NCI-H226 (cell line): ENCODE results near the gene SIPA1.

Experiments
- DNase-seq: peaks from one replicate; pipeline ENCODE4 v3.0.0-alpha.2; 2015

The SIPA1 gene

GRCh38 chr11:65637794-65638419 lies at the start of gene SIPA1:
Gene SIPA1, plus strand, starts transcription at chr11:65638101. Its CDS starts 2,821 bp downstream, at chr11:65640922.
- DNase-seq = peak; percentile 90

- DNase-seq = peak; percentile 45
These were observed 49.5 kb upstream of the SIPA1 start for GRCh38 chr11:65588199-65589054.

GRCh38 chr11:65589444-65590239 lies 48.3 kb upstream of the SIPA1 start:
- no peak for DNase-seq

GRCh38 chr11:65590240-65590738 lies 47.6 kb upstream of the SIPA1 start:
- DNase-seq = no peak

GRCh38 chr11:65591939-65592857 lies 45.7 kb upstream of the SIPA1 start:
- no peak for DNase-seq

GRCh38 chr11:65592858-65593517 lies 44.9 kb upstream of the SIPA1 start:
- no peak for DNase-seq

- no peak for DNase-seq
These were observed 44.1 kb upstream of the SIPA1 start for GRCh38 chr11:65593518-65594414.

- no peak for DNase-seq
These were observed 42.8 kb upstream of the SIPA1 start for GRCh38 chr11:65595131-65595530.

- DNase-seq = no peak
These were observed 42.2 kb upstream of the SIPA1 start, which contains the start of gene KCNK7 for GRCh38 chr11:65595543-65596281. Gene KCNK7, minus strand, starts transcription at chr11:65595800. Its CDS starts 28 bp downstream, at chr11:65595772.

GRCh38 chr11:65596520-65596919 lies 41.4 kb upstream of the SIPA1 start:
- DNase-seq = no peak

- no peak for DNase-seq
These were observed 39.6 kb upstream of the SIPA1 start for GRCh38 chr11:65598258-65598699.

- DNase-seq = no peak
These were observed 38.5 kb upstream of the SIPA1 start for GRCh38 chr11:65599216-65599954.

GRCh38 chr11:65599955-65600246 lies 38.0 kb upstream of the SIPA1 start:
- DNase-seq = no peak

- no peak for DNase-seq
These were observed 33.6 kb upstream of the SIPA1 start for GRCh38 chr11:65604258-65604657.

GRCh38 chr11:65606876-65607613 lies 30.9 kb upstream of the SIPA1 start:
- DNase-seq = peak; percentile 13

- DNase-seq = no peak
These were observed 30.1 kb upstream of the SIPA1 start for GRCh38 chr11:65607614-65608426.

- no peak for DNase-seq
These were observed 28.7 kb upstream of the SIPA1 start for GRCh38 chr11:65609229-65609628.
